HG03159 (cell line): ENCODE results near the gene SERPINA5.
"Not testable (repeated sequence)": the region's sequence is repeated elsewhere in the genome, so short reads cannot be mapped to it uniquely, and the experiment has no call there.

ENCODE experiments used
- ATAC-seq: cut with Tn5 transposase; IDR thresholded peaks from one replicate; pipeline ENCODE4 v1.9.1; 2021; ENCODE audit warnings: mild to moderate bottlenecking, moderate library complexity; ENCODE audit not compliant: unreplicated experiment

SERPINA5 gene

GRCh38 chr14:94573475-94574277 lies 7.5 kb upstream of the SERPINA5 start:
- no peak for ATAC-seq

DNA sequence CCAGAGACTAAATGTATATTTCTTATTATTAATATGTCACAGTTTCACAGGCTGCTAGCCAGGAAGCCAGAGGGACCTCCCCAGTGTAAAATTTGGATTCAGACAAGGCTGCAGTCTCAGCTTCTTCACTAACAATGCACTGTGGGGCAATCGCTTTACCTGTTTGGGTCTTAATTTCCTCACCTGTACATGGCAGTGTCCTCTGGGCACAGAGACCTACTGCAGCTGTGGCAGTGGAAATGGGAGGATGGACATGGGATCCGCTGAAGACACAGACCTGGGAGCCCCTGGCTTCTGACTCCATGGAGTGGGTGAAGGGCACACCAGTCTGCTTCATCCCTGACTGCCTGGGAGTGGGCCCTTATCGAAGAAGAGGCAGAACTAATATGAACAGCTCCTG lies 6.9 kb upstream of the SERPINA5 start:
- ATAC-seq = no peak

GRCh38 chr14:94575730-94576585 lies 5.3 kb upstream of the SERPINA5 start:
- ATAC-seq = no peak

- ATAC-seq = not testable (repeated sequence)
Observed at GRCh38 chr14:94577472-94577871, 3.8 kb upstream of the SERPINA5 start.

GRCh38 chr14:94578712-94579111 lies 2.5 kb upstream of the SERPINA5 start:
- no peak for ATAC-seq

DNA sequence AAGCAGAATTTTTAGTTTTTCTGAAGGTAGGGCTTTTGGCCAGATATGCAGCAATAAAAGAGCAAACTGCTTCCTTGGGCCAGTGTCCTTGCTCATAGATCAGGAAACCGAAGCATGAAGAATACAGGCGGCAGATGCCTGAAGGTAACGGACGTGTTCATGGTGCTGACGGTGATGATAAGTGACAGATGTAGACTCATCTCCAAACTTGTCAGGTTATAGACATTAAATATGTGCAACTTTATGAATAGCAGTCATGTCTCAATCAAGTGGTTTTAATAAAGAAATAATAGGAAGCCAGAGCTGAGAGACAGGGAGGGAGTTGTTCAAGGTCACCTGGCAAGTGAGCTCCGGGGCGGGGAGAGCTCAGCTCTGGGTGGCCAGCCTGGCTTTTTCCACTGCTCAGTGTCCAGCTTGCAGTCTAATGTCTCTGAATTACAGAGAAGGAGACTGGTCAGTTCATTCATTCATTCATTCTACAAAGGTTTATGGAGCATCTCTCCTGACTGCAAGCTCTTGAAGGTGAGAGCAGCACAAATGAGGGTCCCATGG lies 1.0 kb downstream of the SERPINA5 start:
- ATAC-seq = no peak

- ATAC-seq = no peak
Observed at GRCh38 chr14:94582851-94583250, 1.6 kb downstream of the SERPINA5 start.

DNA sequence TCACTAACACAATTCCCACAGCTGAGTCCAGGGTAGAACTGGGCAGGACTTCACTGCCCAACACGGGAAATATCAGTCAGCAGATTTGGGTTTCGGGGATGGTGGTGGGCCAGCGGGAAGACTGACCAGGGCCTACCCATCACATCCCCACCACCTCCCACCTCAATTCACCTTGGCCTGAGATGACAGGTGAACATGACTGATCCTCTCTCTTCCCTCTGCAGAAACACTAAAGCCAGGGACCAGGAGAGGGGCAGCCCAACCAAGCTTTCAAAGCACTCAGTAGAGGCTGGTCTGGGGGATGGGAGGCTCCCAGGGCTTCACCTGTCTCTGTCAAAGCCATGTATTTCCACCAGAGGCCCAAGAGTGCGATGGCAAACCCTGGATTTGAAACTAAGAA lies 2.3 kb downstream of the SERPINA5 start:
- no peak for ATAC-seq

DNA sequence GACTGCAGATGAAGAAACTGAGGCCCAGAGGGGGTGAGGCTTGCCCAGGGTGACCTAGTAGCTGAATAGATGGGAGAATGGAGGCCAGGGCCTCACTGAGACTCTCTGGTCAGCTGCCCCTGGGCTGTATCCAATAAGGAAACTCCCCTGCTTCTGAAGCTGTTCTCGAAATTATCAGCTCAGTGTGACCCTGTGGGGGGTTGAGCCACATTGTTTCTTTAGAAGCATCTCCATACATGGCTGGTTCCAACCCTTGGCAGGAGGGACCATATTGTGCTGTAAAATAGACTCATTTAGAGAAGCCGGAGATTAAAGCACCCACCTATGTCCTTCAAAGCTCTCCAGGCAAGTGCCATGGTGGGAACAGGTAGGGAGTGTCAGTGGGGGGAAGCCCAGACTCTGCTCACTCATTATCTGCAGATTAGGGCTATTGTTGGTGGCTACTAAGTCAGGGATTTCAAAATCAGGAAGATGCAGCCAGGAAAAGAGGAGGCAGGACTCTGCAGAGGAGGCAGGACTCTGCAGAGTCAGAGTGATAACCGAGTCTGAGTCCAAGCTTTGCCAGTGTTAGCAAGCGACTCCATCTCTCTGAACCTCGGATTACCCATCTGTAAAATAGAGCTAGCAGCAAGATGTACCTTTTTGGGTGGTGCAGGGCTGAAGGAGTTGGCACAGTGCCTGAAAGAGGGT lies 3.5 kb downstream of the SERPINA5 start:
- no peak for ATAC-seq

- ATAC-seq = no peak
Observed at GRCh38 chr14:94586635-94587034, 5.4 kb downstream of the SERPINA5 start.

DNA sequence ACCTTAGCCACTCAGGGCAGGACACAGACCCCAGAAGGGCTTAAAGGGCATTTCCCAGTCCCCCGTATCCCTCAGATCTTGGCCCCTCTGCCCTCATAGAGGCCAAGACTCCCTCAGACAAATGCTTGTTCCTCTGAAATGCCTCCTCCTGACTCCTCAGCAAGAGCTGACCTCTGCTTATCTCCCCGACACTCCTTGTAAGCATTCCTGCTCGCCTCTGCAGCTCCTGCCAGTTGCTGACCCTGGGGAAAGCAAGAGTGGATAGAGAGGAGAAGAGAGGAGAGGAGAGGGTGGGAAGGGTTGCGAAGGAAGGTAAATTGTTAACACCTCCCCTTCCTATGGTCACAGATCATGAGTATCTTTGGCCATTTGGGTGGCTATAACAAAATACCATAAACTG lies 7.1 kb downstream of the SERPINA5 start:
- no peak for ATAC-seq

DNA sequence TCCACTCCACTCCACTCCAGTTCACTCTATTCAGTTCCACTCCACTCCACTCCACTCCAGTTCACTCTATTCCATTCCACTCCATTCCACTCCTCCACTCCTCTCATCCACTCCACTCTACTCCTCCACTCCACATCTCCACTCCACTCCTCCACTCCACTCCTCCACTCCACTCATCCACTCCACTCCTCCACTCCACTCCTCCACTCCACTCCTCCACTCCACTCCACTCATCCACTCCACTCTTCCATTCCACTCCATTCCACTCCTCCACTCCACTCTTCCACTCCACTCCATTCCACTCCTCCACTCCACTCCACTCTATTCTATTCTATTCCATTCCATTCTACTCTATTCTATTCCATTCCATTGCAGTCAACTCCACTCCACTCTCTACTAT lies 9.8 kb downstream of the SERPINA5 start:
- ATAC-seq = no peak

GRCh38 chr14:94591871-94592270 lies 10.6 kb downstream of the SERPINA5 start:
- ATAC-seq = no peak

GRCh38 chr14:94592457-94592856 lies 11.2 kb downstream of the SERPINA5 start:
- no peak for ATAC-seq

DNA sequence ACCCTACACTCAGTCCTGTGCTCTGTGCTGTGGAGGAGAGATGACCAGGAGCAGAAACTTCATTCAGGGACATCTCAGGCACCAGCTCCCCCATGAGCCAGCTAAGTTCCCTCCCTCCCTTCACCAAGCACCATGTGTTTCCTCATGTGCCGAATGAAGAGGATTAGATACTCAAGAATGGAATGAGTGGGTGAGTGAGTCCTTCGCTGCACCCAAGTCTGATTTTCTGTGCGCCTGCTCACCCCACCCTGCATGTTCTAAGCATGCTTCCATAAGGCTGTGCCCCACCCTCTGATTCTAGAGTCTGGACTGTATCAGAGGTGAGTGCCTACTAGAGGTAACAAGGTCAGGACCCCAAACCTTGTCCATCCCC lies 12.1 kb downstream of the SERPINA5 start:
- no peak for ATAC-seq

- ATAC-seq = no peak
Observed at GRCh38 chr14:94593749-94594431, 12.7 kb downstream of the SERPINA5 start.

DNA sequence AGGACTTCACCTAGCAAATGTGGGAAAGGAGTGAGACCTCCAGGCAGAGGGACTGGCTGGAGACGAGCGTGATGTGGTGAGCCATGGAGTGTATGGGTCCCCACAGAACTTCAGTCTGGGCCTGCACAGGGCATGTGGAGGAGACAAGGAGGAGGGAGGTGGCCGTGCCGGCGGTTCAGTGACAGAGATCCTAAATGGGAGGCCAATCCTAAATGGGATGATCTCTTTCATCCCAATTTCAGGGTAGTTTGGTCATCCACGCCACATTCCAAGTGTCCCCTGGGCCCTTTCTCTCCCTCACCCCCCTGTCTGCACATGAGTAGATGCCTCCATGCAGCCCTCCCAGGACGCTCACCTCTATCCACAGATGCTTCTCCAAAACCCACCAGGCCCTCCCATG lies 13.2 kb downstream of the SERPINA5 start:
- no peak for ATAC-seq

DNA sequence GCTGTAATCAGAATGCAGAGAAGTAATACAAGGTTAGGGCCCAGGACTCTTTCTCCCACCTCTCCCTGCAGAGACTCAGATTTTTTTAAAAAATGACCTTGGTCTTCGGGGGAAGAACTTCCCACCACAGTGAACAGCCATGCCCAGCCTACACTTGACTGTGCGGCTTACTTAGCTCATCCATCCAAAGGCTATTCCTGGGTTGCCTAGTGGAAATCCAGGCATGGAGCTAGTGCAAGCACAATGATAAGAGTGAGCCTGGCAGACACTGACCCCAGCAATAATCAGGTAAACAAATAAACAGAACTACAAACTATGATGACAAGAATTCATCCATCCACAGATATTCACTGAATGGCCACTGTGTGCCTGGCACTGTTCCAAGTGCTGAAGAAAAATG lies 14.7 kb downstream of the SERPINA5 start:
- ATAC-seq = no peak

DNA sequence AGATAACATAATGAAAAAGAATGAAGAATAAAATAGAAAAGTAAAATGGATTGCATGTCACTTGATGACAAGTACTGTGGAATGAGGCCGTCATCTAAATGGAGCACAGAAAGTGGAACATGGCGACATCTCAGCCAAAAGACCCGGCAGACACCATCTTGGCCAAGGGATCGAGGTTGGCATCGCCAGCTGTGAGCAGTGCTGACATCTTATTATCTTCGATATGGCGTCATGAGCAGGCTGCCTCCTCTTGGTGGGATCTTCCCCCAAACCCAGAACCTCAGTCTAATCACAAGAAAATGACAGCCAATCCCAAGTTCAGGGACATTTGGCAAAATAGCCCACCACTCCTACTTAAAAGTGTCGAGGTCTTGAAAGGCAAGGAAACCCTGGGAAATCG lies 15.1 kb downstream of the SERPINA5 start:
- no peak for ATAC-seq

DNA sequence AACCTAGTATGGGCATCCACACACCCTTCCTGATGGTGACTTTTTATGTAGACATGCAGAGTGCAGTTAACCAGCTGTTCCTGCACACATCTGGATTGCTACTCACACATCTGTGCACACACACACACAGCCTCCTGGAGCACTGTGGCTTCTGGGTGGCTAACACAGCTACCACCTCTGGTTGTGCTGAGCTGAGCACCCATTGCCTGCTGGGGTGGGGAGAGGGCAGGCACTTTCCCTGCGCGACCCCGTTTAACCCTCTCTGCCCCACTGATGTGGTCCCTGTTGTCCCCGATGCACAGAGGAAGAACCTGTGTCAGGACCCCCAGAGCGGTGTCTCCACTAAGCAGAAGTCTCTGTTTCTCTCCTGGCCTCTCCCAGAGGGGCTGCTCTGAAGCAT lies 16.6 kb downstream of the SERPINA5 start:
- ATAC-seq = no peak

DNA sequence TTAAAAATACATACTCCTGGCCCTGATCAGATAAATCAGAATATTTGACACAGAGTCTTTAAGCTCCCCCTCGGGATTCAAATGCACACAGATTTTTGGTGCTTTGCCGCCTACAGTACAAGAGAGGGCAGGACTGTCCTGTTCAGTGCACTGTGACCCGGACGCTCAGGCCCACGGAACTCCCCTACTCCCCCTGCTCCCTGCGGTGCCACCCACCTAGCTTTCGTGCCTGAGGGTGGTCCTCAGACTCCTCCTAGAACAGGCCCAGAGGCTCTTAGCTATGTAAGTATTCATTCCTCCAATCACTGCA lies 17.2 kb downstream of the SERPINA5 start:
- no peak for ATAC-seq
